Activated CD4-positive, alpha-beta T cell treated with anti-CD3 and anti-CD28 coated beads, Interleukin-2, Interleukin-6, amounts not matched to agents 100 ng/mL and 50 ng/mL, durations not matched to agents 16 hours and 8 hours (primary cell): Measurements from ENCODE around the gene LRRN2.
"Not testable (repeated sequence)": the region's sequence is repeated elsewhere in the genome, so short reads cannot be mapped to it uniquely, and the experiment has no call there.

Experiments
- DNase-seq: peaks from one replicate; pipeline ENCODE4 v3.0.0-alpha.2; 2020

LRRN2 gene

GRCh38 chr1:204685236-204686006, at the start of gene LRRN2:
LRRN2 (minus strand) TSS chr1:204685738; CDS start chr1:204619992, 65,746 bp downstream.
- no peak for DNase-seq

- DNase-seq: no peak
Observed at GRCh38 chr1:204735042-204735441, 49.5 kb upstream of the LRRN2 start.

GRCh38 chr1:204733869-204734596, 48.5 kb upstream of the LRRN2 start:
- DNase-seq: no peak

DNA sequence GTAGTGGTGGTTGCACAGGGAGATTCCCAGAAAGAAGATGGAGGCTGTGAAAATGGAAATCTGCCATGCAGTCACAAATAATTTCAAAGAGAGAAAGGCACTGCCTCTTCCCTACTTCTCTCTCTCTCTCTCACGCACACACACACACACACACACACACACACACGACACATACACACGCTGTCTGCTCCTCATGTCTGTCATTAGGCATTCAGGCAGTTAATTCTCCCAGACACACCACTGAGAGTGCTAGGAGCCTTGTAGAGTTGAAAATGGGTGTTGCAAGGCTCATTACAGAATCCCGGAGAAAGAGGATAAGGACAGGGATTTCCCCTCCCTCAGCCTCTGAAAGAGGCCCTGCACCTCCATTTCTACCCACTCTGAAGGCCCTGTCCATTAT, 47.8 kb upstream of the LRRN2 start:
- DNase-seq: no peak

GRCh38 chr1:204731985-204732575, 46.5 kb upstream of the LRRN2 start:
- DNase-seq: no peak

GRCh38 chr1:204731509-204731908, 46.0 kb upstream of the LRRN2 start:
- no peak for DNase-seq

- DNase-seq: no peak
Observed at GRCh38 chr1:204730826-204731459, 45.4 kb upstream of the LRRN2 start.

DNA sequence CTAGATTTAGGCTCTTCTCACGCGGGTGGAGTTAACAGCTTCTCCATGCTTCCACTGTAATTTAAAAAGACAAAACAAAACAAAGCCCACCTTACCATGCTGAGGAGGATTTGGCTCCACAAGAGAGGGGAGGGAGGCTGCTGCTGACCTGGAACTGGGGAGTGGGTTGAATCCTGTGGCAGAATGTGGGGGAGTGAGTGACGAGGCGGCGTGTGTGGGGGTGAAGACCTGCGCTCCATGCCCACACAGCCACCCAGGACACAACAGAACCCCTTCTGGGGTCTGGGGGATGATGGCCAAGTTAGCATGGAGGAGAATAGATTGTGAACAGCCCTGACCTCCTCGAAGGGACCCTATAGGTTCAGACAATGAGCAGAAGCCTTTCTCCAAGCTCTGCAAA, 44.0 kb upstream of the LRRN2 start:
- DNase-seq: no peak

GRCh38 chr1:204728456-204728855, 42.9 kb upstream of the LRRN2 start:
- DNase-seq: no peak

DNA sequence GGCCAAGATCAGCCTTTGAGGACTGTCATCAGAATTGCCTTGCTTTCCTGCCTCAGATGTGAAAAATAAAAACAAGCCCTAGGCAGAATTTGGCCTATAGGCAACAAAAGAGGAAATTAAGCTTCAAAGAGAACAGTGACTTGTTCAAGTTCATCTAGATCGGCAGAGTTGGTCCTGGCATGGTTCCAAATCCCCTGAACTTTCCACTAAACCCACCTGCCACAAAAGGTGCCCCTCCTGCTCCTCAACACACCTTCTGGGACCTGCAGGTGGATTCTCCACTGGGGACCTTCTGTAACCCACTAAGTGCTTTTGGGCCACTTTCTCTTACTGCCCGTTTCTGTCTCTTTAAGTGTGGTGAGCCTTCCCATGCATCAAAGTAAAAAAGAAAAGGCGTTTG, 42.5 kb upstream of the LRRN2 start:
- no peak for DNase-seq

DNA sequence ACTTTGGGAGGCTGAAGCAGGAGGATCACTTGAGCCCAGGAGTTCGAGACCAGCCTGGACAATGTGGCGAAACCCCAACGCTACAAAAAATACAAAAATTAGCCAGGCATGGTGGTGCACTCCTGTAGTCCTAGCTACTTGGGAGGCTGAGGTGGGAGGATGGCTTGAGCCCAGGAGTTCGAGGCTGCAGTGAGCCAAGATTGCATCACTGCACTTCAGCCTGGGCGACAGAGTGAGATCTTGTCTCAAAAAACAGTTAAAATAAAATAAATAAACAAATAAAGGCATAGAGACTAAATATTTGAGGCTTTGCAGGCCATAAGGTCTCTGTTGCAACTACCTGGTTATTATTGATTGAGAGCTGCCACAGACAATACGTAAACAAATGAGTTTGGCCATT, 41.9 kb upstream of the LRRN2 start:
- DNase-seq: not testable (repeated sequence)

GRCh38 chr1:204726478-204726877, 40.9 kb upstream of the LRRN2 start:
- peak; percentile 31 for DNase-seq

DNA sequence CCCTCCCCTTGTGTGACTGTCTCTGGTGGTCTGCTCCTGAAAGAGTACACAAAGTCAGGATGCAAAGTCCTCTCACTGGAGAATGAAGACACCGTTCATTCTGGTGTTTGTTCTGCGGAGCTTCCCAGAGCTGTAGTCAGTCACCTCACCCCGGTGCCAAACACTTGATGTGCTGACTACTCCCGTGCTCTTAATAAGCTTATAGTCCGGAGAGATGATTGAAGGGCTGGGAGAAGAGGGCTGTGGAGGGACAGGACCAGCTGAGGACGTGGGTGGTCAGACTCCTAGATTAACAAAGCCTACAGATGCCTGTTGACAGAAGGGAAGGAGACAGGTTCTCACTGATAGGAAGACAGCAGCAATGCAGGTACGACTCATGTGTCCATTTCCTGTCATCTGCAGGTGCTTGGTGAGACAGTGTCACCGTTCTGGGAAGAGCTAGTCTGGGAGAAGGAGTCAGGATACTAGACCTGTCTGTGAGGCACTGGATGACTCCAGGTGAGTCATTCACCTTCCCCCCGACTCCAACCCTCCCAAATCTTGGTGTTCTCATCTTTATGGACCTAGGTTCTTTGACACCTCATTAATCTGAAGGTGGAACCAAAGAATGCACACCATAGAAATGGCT, 40.4 kb upstream of the LRRN2 start:
- DNase-seq: no peak

DNA sequence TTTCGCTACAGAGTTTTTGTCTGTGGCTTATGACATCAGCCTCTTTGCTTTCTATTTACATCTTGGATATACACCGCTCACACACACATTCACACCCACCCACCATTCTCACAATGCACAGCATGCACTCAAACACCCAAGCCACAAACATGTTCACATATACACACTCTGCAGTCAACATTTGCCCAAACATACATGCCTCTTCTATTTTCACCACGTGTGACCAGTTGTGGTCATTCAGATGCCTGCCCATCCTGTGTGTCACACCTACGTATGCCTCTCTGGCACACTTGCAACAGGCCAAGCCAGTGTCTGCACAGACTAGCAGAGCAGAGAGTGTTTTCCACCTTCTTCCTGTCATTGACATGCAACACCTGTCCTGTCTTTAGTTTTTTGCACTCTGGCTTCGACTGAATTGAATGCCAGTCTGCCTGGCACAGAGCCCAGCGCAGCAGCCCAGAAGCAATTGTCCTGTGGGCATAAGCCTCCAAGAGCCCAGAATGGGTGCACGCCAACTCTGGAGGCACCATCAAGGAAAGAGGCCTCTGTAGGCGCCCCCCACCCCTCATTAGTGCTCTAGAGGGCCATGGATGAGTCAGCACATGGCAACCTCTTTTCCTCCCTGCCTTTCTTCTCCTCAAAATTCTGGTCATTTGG, 37.7 kb upstream of the LRRN2 start:
- DNase-seq: no peak

DNA sequence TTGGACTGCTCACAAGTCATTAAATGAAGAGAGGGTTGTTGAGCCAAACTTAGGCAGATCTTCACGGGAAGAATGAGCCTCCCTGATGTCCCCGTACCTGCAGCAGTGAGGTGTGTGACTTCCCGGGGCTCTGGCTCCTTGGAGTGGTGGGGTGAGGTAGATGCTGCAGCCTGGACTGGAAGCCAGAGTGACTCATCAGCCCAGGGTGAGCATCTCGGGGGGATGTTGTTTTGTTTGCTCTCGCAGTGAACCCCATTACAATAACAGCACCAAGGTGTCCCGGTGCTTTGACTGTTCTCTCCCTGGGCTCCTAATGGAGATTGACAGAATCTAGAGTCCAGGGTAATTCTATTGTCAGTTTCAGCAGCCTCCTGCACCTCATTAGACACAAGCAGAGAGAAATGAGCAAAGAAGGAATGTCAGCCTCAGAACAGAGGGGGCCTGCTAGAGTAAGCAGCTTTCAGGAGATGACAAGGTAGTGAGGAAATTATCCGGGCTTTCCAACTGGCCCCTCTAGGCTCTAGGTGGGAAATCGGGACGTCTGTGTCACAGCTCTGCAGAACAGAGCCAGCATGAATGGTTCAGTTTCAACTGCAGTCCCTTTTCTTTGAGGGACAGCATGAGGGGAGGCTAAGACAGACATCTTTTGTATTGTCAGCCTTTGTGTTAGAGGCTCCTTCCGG, 36.0 kb upstream of the LRRN2 start:
- DNase-seq: no peak

- DNase-seq: no peak
Observed at GRCh38 chr1:204716660-204717059, 31.1 kb upstream of the LRRN2 start.

DNA sequence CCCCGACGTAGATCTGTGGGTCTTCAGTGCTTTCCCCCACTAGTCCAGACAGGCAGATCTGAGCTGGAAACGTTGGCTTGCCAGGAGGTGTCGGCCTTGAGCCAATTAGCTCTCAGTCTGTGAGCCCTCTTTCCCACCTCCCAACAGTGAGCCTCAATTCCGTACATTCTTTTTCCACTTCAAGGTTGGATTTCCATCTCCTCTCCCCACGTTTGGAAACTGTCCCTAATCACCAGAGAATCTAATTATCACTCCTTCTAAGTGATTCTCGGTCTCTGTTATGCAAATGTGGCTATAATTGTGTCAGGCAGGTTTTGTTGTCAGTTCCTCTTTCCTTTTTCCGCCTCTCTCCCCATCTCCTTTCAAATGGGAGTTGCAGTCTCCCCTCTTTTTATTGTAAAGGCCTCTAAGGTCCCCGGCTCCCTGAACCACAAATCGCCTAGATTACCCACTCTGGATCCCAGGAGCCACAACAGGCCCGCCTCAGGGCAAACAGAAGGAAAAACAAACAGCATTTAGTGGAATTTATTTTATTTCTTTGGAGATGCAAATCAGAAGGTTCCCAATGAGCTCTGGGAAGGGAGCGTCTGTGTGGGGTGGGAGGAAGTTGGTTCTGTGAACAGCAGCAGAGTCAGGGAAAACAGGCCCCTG, 29.4 kb upstream of the LRRN2 start:
- DNase-seq: no peak

DNA sequence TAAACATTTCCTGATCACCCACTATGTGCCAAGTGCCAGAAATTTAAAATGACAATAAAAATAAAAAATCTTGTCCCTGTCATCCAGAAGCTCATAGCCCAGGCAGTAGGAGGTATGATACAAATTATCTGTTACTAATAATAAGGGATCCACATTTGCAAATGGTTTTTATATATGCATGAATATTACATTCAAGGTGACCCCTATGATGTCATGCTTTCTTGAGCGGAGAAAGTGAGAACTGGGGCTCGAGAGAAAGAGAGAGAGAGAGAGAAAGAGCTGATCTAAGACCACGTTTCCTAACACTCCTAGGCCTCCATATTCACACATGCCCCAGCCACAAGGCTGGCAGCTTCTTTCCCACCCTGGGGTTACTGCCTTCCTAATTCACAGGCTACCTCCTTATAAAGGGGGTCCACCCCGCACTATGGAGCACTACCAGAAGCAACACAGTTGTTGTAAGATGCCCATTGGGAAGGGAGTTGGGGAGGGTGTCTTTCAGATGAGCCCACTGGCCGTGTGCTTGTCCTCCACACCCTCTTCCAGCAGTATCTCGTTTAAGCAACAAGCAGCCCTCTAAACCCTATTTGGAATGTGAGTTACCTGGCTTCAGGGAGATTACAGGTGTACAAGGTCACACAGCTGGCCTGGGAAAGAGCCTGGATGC, 28.8 kb upstream of the LRRN2 start:
- DNase-seq: no peak

GRCh38 chr1:204713541-204713940, 28.0 kb upstream of the LRRN2 start:
- no peak for DNase-seq

DNA sequence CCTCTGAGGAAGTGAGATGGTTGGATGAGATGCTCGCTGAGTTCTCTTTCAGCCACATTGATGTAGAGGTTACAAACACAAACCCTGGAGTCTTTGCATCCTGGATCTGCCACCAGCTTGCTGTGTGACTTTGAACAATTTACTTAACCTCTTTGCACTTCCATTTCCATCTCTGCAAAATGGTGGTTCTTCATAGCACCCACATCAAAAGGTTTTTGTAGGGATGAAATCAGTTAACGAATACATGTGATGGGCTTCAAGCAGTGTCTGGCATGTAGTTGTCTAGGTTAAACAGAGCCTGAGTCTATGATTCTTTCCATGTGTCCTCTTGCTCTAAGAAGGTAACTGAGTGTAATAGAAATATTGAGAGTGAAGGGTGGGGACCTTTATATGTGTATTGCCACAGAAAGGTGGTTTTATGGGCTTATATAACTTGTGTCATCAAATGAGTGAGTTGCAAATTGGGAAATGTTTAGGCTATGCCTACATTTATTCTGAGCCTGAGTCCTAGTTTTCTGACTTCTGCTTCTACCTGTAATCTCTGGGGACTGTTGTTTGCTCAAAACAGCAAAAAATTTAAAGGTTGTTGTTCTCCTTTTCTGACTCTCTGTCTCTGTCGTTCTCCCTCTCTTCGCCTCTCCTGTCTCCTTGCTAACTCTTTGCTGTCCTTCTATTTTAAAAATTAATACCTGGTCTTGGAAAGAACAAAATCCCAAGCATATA, 27.3 kb upstream of the LRRN2 start:
- no peak for DNase-seq
